Muscle layer of duodenum (tissue), 2 donors: ENCODE results near the gene ATXN7L1.

ENCODE experiments used
- H3K27ac ChIP-seq: one replicate; pipeline ENCODE4 v1.7.0; 2013; ENCODE audit warnings: mild to moderate bottlenecking, low read length
- H3K27me3 ChIP-seq: one replicate; pipeline ENCODE4 v1.7.0; 2013; ENCODE audit warnings: low read depth, mild to moderate bottlenecking, control low read depth, low read length
- H3K36me3 ChIP-seq, 2 donors: one replicate each; pipeline ENCODE4 v1.7.0; 2013; ENCODE audit warnings: low read length in 2 of 2, control low read depth in 1 of 2, mild to moderate bottlenecking in 1 of 2; ENCODE audit not compliant: insufficient read depth in 2 of 2, control insufficient read depth in 1 of 2
- H3K4me1 ChIP-seq, 2 donors: one replicate each; pipeline ENCODE4 v1.7.0; 2013; ENCODE audit warnings: low read length in 2 of 2, mild to moderate bottlenecking in 2 of 2, control low read depth in 1 of 2, moderate library complexity in 1 of 2; ENCODE audit not compliant: insufficient read depth in 2 of 2, control insufficient read depth in 1 of 2
- H3K4me3 ChIP-seq, 2 donors: one replicate each; pipeline ENCODE4 v1.7.0; 2013; ENCODE audit warnings: low read length in 2 of 2, low read depth in 1 of 2, mild to moderate bottlenecking in 1 of 2
- H3K9me3 ChIP-seq, 2 donors: one replicate each; pipeline ENCODE4 v1.7.0; 2013; ENCODE audit warnings: low read length in 2 of 2, control low read depth in 1 of 2, mild to moderate bottlenecking in 1 of 2; ENCODE audit not compliant: control insufficient read depth in 1 of 2
- donor health status: healthy.

Gene ATXN7L1

GRCh38 chr7:105571891-105572290 lies 304.5 kb downstream of the ATXN7L1 start:
- no peak overlapping the region for H3K27ac ChIP-seq
- H3K4me1 ChIP-seq = no peaks in the 10 kb centered on the region
- no peaks in the 10 kb centered on the region for H3K9me3 ChIP-seq
- peaks cover 12% of the 10 kb centered on the region in 2 donors for H3K36me3 ChIP-seq
- no peak overlapping the region for H3K4me3 ChIP-seq
- no peaks in the 10 kb centered on the region for H3K27me3 ChIP-seq

DNA sequence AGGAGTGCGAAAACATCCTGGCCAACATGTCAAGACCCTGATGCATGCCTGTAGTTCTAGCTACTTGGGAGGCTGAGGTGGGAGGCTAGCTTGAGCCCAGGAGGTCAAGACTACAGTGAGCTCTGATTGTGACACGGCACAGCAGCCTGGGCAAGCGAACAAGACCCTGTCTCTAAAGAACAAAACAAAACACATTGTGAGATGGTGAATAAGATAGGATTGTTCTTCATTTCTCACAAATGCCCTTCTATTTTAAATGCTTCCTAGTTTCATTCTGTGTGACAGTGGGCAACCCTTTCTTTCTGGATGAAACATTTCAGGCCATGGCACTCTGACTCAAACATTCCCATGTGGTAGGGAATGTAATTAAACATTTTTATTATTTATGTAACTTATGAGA lies 308.6 kb downstream of the ATXN7L1 start:
- no peaks in the 10 kb centered on the region for H3K4me1 ChIP-seq
- no peak overlapping the region for H3K27ac ChIP-seq
- no peaks in the 10 kb centered on the region for H3K9me3 ChIP-seq
- H3K27me3 ChIP-seq = no peaks in the 10 kb centered on the region
- H3K4me3 ChIP-seq = no peak overlapping the region
- peaks cover 26 to 33% of the 10 kb centered on the region in 2 donors for H3K36me3 ChIP-seq

DNA sequence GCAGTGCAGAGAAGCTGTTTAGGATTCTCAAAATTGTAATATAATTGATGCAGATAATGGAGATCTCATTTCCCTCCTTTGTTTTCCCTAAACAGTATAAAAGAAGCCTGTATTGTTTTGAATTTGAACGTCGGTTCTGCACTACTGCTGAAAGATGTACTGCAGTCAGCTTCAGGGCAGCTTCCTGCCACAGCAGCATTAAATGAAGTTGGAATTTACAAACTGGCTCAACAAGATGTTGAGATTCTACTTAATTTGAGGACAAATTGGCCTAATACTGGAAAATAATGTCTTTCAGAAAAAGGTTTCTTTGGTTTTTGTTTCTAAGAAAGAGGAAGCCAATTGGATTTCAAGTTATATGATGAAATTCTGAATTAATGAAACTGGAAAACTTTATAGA lies 309.4 kb downstream of the ATXN7L1 start:
- Histone ChIP-seq H3K36me3 (peaks cover 26 to 33% of the 10 kb centered on the region in 2 donors), H3K9me3 (no peaks in the 10 kb centered on the region), H3K4me1 (no peaks in the 10 kb centered on the region), H3K27me3 (no peaks in the 10 kb centered on the region), H3K27ac (no peak overlapping the region), H3K4me3 (no peak overlapping the region)

GRCh38 chr7:105565190-105565589 lies 311.2 kb downstream of the ATXN7L1 start:
- H3K27ac ChIP-seq = no peak overlapping the region
- no peak overlapping the region for H3K4me3 ChIP-seq
- peaks cover 31 to 34% of the 10 kb centered on the region in 2 donors for H3K36me3 ChIP-seq
- H3K4me1 ChIP-seq = no peaks in the 10 kb centered on the region
- H3K27me3 ChIP-seq = no peaks in the 10 kb centered on the region
- H3K9me3 ChIP-seq = no peaks in the 10 kb centered on the region

GRCh38 chr7:105559926-105560325 lies 316.5 kb downstream of the ATXN7L1 start:
- no peaks in the 10 kb centered on the region for H3K27me3 ChIP-seq
- no peaks in the 10 kb centered on the region for H3K9me3 ChIP-seq
- H3K4me1 ChIP-seq = no peaks in the 10 kb centered on the region
- H3K27ac ChIP-seq = no peak overlapping the region
- no peak overlapping the region for H3K4me3 ChIP-seq
- peaks cover 32 to 33% of the 10 kb centered on the region in 2 donors for H3K36me3 ChIP-seq
